CD4-positive, alpha-beta T cell treated with Interleukin-21 for 1 hour (primary cell): Measurements from ENCODE around the gene MYADML2.

Source experiments
- DNase-seq: peaks from one replicate; pipeline ENCODE4 v3.0.0-alpha.2; 2020

Gene MYADML2

GRCh38 chr17:81934850-81935708, 12.0 kb downstream of the MYADML2 start:
- no peak for DNase-seq

- no peak for DNase-seq
These were observed 12.8 kb downstream of the MYADML2 start for GRCh38 chr17:81934098-81934757.

- DNase-seq = no peak
These were observed 13.8 kb downstream of the MYADML2 start for GRCh38 chr17:81933178-81933699.

GRCh38 chr17:81932333-81932983, 14.6 kb downstream of the MYADML2 start:
- no peak for DNase-seq

- DNase-seq = no peak
These were observed 15.3 kb downstream of the MYADML2 start for GRCh38 chr17:81931557-81932332.

GRCh38 chr17:81931189-81931556, 15.9 kb downstream of the MYADML2 start:
- DNase-seq = no peak

GRCh38 chr17:81930142-81931125, 16.6 kb downstream of the MYADML2 start:
- no peak for DNase-seq

GRCh38 chr17:81929253-81930141, 17.5 kb downstream of the MYADML2 start:
- no peak for DNase-seq

GRCh38 chr17:81928544-81929252, 18.3 kb downstream of the MYADML2 start:
- no peak for DNase-seq

GRCh38 chr17:81927653-81928543, 19.1 kb downstream of the MYADML2 start, which contains the start of gene MAFG:
MAFG (minus strand) TSS chr17:81927735; CDS start chr17:81923185, 4,550 bp downstream.
- peak; percentile 90 for DNase-seq

GRCh38 chr17:81927152-81927652, 19.8 kb downstream of the MYADML2 start:
- DNase-seq = no peak

- peak; percentile 54 for DNase-seq
These were observed 20.4 kb downstream of the MYADML2 start for GRCh38 chr17:81926451-81927151.

GRCh38 chr17:81925860-81926450, 21.1 kb downstream of the MYADML2 start:
- DNase-seq = no peak

- DNase-seq = peak; percentile 28
These were observed 22.2 kb downstream of the MYADML2 start for GRCh38 chr17:81924557-81925532.

GRCh38 chr17:81923302-81924260, 23.5 kb downstream of the MYADML2 start:
- DNase-seq = no peak
